PFSK-1 (cell line): Measurements from ENCODE around the gene OR52K1.

Experiments
- FOXP2 ChIP-seq: optimal IDR thresholded peaks from 2 replicates; pipeline ENCODE3; 2011; ENCODE audit warnings: borderline replicate concordance, control low read depth, inconsistent platforms; ENCODE audit not compliant: insufficient read depth; ENCODE audit errors: extremely low read length, extremely low read depth
- POLR2AphosphoS5 ChIP-seq: IDR thresholded peaks from 2 replicates; pipeline ENCODE4 v1.6.1; 2012; ENCODE audit warnings: low read depth, mild to moderate bottlenecking, control low read depth, low read length, moderate library complexity
- SIN3A ChIP-seq: IDR thresholded peaks from 2 replicates; pipeline ENCODE4 v1.6.1; 2012; ENCODE audit warnings: mild to moderate bottlenecking, low read length, moderate library complexity, borderline replicate concordance; ENCODE audit not compliant: insufficient read depth
- TAF1 ChIP-seq: IDR thresholded peaks from 2 replicates; pipeline ENCODE4 v1.6.1; 2012; ENCODE audit warnings: low read length, control low read depth, borderline replicate concordance; ENCODE audit not compliant: insufficient read depth
- TF ChIP-seq, protein P1 (sequence below), 2 experiments: IDR thresholded peaks; 2 replicates each; pipeline versions ENCODE4 v1.6.1 to v1.8.0; 2011 to 2012; ENCODE audit warnings: low read depth in 2 of 2, low read length in 2 of 2, control low read depth in 1 of 2, inconsistent platforms in 1 of 2, mild to moderate bottlenecking in 1 of 2, moderate library complexity in 1 of 2; ENCODE audit not compliant: insufficient read depth in 1 of 2

The OR52K1 gene

DNA sequence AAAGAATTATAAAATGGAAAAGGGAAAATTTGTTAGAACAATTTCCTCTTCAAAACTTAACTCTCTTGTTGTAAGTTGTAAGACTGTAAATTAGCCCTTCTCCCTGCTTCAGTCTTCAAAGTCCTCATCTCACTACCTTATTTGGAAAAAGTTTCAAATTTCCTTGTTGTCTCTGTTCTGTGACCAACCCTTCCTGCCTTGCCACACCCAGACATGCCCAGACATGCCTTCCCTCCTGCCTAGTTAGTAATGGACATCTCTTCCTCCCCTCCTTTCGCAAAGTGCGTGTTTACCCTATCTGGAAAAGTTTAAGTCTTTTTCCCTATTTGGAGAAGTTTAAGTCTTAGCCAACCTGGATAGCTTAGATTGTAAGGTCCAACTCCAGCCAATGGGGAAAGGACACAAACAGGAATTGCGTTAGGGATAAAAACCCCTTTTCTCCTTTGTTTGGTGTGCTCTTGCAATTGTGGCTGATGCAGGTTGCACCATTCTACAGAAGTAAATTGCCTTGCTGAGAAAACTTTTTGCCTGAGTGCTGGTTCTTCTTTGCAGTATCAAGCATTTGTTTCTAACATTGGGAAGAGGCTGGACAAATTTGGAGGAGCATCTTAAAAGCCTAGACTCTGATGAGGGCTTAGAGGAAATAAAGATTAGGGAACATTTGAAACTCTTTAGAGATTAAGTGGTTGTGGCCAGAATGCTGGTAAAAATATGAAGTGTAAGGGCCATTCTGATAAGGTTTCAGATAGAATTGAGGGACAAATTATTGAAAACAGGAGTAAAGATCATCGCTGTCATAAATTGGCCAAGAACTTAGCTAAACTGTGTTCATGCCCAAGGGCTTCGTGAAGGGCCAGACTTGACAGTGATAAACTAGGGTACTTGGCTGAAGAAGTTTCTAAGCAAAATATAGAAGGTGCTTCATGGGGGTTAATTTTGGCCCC lies 18.0 kb upstream of the OR52K1 start:
- TF ChIP-seq, protein P1, sequence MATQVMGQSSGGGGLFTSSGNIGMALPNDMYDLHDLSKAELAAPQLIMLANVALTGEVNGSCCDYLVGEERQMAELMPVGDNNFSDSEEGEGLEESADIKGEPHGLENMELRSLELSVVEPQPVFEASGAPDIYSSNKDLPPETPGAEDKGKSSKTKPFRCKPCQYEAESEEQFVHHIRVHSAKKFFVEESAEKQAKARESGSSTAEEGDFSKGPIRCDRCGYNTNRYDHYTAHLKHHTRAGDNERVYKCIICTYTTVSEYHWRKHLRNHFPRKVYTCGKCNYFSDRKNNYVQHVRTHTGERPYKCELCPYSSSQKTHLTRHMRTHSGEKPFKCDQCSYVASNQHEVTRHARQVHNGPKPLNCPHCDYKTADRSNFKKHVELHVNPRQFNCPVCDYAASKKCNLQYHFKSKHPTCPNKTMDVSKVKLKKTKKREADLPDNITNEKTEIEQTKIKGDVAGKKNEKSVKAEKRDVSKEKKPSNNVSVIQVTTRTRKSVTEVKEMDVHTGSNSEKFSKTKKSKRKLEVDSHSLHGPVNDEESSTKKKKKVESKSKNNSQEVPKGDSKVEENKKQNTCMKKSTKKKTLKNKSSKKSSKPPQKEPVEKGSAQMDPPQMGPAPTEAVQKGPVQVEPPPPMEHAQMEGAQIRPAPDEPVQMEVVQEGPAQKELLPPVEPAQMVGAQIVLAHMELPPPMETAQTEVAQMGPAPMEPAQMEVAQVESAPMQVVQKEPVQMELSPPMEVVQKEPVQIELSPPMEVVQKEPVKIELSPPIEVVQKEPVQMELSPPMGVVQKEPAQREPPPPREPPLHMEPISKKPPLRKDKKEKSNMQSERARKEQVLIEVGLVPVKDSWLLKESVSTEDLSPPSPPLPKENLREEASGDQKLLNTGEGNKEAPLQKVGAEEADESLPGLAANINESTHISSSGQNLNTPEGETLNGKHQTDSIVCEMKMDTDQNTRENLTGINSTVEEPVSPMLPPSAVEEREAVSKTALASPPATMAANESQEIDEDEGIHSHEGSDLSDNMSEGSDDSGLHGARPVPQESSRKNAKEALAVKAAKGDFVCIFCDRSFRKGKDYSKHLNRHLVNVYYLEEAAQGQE (IDR thresholded peaks at IDR 0.05; ENCODE audit: insufficient read depth in 1 of 2, low read depth in 2 of 2, low read length in 2 of 2): no peak
- TF ChIP-seq FOXP2 (no peak), SIN3A (no peak), POLR2AphosphoS5 (no peak), TAF1 (no peak)

DNA sequence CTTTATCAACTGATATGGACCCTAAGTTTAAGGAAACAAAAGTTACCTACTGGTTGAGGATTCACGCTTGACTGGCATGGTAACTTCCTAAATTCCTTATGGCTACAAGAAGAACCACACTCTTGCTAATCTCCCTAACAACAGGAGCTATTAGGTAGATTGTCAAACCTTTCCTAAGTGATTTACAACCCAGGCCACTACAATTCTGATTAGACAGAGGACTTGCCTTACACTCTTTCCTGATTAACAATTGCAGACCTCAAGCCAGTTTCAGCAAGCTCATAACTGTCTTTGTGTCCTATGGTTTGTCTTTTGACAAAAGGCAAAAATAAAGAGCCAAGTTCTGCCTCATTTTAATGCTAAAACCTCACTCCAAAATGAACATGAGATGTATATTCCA lies 17.0 kb upstream of the OR52K1 start:
- TF ChIP-seq POLR2AphosphoS5: no peak
- no peak for TF ChIP-seq FOXP2

DNA sequence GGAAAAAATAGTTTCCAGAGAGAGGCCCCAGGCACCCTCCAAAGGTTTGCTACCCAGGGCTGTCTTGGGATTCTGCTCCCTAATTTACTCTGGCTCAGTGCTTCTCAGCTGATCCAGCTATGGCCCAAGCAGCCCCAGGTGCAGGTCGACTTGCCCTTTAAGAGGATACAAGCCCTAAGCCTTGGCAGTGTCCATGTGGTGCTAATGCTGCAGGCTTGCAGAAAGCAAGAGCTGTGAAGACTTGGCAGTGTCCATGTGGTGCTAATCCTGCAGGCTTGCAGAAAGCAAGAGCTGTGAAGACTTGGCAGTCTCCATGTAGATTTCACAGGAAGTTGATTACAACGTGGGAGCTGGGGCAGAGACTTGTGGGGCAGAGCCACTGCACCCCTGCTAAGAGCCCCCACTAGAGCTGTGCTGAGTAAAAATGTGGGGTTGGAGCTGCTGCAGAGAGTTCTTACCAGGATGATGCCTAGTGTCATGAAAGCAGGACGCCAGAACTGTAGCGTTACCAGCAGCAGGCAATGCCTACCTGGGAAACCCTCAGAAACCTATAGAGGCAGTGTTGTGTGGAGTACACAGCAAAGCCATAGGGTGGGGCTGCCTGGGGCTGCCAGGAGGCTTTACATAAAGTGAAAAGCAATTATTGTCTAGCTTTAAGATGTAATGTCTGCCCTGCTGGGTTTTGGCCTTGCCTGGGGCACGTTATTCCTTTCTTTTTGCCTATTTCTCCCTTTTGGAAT lies 16.1 kb upstream of the OR52K1 start:
- TF ChIP-seq POLR2AphosphoS5 (no peak), TAF1 (no peak), SIN3A (no peak), FOXP2 (no peak)
- TF ChIP-seq, protein P1 (IDR thresholded peaks at IDR 0.05; ENCODE audit: insufficient read depth in 1 of 2, low read depth in 2 of 2, low read length in 2 of 2): no peak

DNA sequence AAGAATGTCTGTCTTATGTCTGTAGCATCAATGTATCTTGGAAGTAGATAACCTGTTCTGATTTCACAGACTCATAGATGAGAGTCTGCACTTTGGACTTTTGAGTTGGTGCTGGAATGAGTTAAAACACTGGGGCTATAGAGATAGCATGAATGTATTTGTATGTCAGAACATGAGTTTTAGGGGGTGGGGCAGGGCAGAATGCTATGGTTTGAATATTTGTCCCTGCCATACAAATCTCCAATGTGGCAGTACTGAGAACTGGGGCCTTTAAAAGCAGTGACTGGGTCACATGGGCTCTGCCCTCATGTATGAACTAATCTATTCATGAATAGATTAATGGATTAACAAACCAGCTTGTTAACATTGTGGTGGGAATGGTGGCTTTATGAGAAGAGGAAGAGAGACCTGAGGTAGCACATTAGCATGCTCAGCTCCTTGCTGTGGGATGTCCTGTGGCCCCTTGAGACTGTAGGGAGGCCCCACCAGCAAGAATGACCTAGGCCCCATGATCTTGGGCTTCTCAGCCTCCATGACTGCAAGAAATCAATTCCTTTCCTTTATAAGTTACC lies 15.5 kb upstream of the OR52K1 start:
- TF ChIP-seq TAF1 (no peak), POLR2AphosphoS5 (no peak), SIN3A (no peak), FOXP2 (no peak)
- TF ChIP-seq, protein P1 (IDR thresholded peaks at IDR 0.05; ENCODE audit: insufficient read depth in 1 of 2, low read depth in 2 of 2, low read length in 2 of 2): no peak

DNA sequence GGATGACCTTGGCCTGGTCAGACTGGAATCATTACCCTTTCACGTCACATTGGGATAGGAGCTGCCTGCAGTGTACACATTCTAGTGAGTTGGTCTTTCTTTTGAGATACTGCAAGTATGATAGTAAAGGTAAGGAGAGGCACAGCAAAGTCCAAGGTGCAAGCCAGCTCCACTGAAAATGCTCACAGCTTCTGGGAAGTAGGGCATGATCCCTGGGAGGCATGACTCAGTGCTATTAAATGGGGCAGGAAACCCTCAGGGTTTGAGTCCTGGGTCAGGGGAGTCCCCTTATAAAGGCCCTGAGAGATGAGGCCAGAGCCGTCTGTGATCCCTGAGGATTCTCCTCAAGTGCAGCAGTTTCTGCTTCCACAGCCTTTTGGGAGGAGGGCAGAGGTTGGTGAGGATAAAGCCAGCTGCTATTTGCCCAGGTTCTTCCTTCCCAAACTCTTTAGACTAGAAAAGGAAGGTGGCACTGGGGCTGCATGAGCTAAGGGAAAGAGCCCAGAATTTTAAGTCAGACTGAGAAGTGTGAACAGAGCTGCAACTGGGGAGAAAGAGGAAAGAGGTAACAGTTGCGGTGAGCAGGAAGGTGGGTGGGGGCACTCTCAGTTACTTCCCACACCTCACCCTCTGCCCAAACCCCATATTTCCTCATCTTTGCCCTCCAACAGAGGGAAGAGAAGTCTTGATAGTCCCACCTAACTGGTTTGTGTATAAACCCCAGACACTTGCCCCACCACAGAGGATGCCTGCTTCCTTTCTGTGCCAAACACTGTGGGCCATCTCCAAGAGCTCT lies 14.4 kb upstream of the OR52K1 start:
- no peak for TF ChIP-seq FOXP2
- TF ChIP-seq SIN3A: no peak
- no peak for TF ChIP-seq TAF1
- TF ChIP-seq, protein P1 (IDR thresholded peaks at IDR 0.05; ENCODE audit: insufficient read depth in 1 of 2, low read depth in 2 of 2, low read length in 2 of 2): no peak
- TF ChIP-seq POLR2AphosphoS5: no peak
